PFSK-1 (cell line): ENCODE results near the gene TMC7.

Experiments
- POLR2AphosphoS5 ChIP-seq: IDR thresholded peaks from 2 replicates; pipeline ENCODE4 v1.6.1; 2012; ENCODE audit warnings: low read depth, mild to moderate bottlenecking, control low read depth, low read length, moderate library complexity
- REST ChIP-seq, 2 experiments: IDR thresholded peaks; 2 replicates each; pipeline versions ENCODE4 v1.6.1 to v1.8.0; 2011 to 2012; ENCODE audit warnings: low read depth in 2 of 2, low read length in 2 of 2, control low read depth in 1 of 2, inconsistent platforms in 1 of 2, mild to moderate bottlenecking in 1 of 2, moderate library complexity in 1 of 2; ENCODE audit not compliant: insufficient read depth in 1 of 2
- SIN3A ChIP-seq: IDR thresholded peaks from 2 replicates; pipeline ENCODE4 v1.6.1; 2012; ENCODE audit warnings: mild to moderate bottlenecking, low read length, moderate library complexity, borderline replicate concordance; ENCODE audit not compliant: insufficient read depth
- TAF1 ChIP-seq: IDR thresholded peaks from 2 replicates; pipeline ENCODE4 v1.6.1; 2012; ENCODE audit warnings: low read length, control low read depth, borderline replicate concordance; ENCODE audit not compliant: insufficient read depth

GRCh38 chr16:18969855-18970240 lies 13.9 kb upstream of the TMC7 start:
- no peak for TF ChIP-seq REST (IDR thresholded peaks at IDR 0.05; ENCODE audit: insufficient read depth in 1 of 2, low read depth in 2 of 2, low read length in 2 of 2)
- TF ChIP-seq POLR2AphosphoS5 = no peak
- no peak for TF ChIP-seq SIN3A
- no peak for TF ChIP-seq TAF1
